Putamen (tissue), 1 donor: Measurements from ENCODE around the gene CAPZA1.
A peak's percentile ranks its signal among the peaks of the same experiment; 100 is the strongest.

ENCODE experiments used
- DNase-seq: peaks from one replicate; pipeline ENCODE4 v3.0.0-alpha.2; 2016; ENCODE audit warnings: low spot score

CAPZA1 gene

GRCh38 chr1:112701227-112702066, 81.8 kb downstream of the CAPZA1 start:
- peak; percentile 12 for DNase-seq

- no peak for DNase-seq
Measured at GRCh38 chr1:112702067-112702395, 82.4 kb downstream of the CAPZA1 start.

- peak; percentile 13 for DNase-seq
Measured at GRCh38 chr1:112702420-112703261, 83.0 kb downstream of the CAPZA1 start.

GRCh38 chr1:112703706-112704105, 84.1 kb downstream of the CAPZA1 start:
- DNase-seq, result no peak

- peak; percentile 93 for DNase-seq
Measured at GRCh38 chr1:112704391-112704933, 84.8 kb downstream of the CAPZA1 start.

GRCh38 chr1:112704934-112705627, 85.4 kb downstream of the CAPZA1 start:
- DNase-seq, result peak; percentile 69

- DNase-seq, result peak; percentile 52
Measured at GRCh38 chr1:112706505-112707220, 87.0 kb downstream of the CAPZA1 start, which contains the start of gene RHOC. TSS of gene RHOC (minus strand) at chr1:112707127. CDS start at chr1:112703799, 3,328 bp downstream.

- DNase-seq, result peak; percentile 80
Measured at GRCh38 chr1:112707221-112708001, 87.8 kb downstream of the CAPZA1 start.

GRCh38 chr1:112708002-112708448, 88.4 kb downstream of the CAPZA1 start:
- no peak for DNase-seq

- DNase-seq, result no peak
Measured at GRCh38 chr1:112708489-112708888, 88.9 kb downstream of the CAPZA1 start.

- no peak for DNase-seq
Measured at GRCh38 chr1:112710159-112710558, 90.5 kb downstream of the CAPZA1 start.

- DNase-seq, result no peak
Measured at GRCh38 chr1:112710586-112710985, 91.0 kb downstream of the CAPZA1 start.

GRCh38 chr1:112711041-112711440, 91.4 kb downstream of the CAPZA1 start:
- no peak for DNase-seq

- no peak for DNase-seq
Measured at GRCh38 chr1:112711670-112712069, 92.0 kb downstream of the CAPZA1 start.

GRCh38 chr1:112712191-112712590, 92.6 kb downstream of the CAPZA1 start:
- DNase-seq, result no peak

GRCh38 chr1:112712701-112713128, 93.1 kb downstream of the CAPZA1 start:
- DNase-seq, result no peak

GRCh38 chr1:112713466-112714312, 94.1 kb downstream of the CAPZA1 start:
- DNase-seq, result peak; percentile 15

GRCh38 chr1:112714313-112715263, 95.0 kb downstream of the CAPZA1 start:
- no peak for DNase-seq
